ENCODE results near the gene ATXN10.
A peak's percentile ranks its signal among the peaks of the same experiment; 100 is the strongest.

Gene ATXN10

GRCh38 chr22:45690008-45690407, 18.4 kb downstream of the ATXN10 start:
- no peak for TF ChIP-seq FOXM1 (IDR thresholded peaks at IDR 0.05; ENCODE audit: borderline replicate concordance)
- peak; percentile 39; the same call in 1 of the 2 replicates for TF ChIP-seq ZNF384 (IDR thresholded peaks at IDR 0.05)
- CTCF ChIA-PET = no interaction called here
- POLR2A ChIA-PET = no interaction called here
- DNase-seq (ENCODE audit: extremely low spot score) = no peak

- ChIA-PET POLR2A (no interaction called here), CTCF (interaction anchor here (0.5 kb wide), 1 partner anchor 27 kb away, joined by 3 read pairs; no protein-coding TSS in a partner anchor)
- no peak for TF ChIP-seq FOXA1 (IDR thresholded peaks at IDR 0.05)
- TF ChIP-seq ARNT (IDR thresholded peaks at IDR 0.05) = no peak
- TF ChIP-seq ZNF384 (IDR thresholded peaks at IDR 0.05) = no peak
- no peak for TF ChIP-seq NFRKB (IDR thresholded peaks at IDR 0.05)
- no peak for TF ChIP-seq SP1 (IDR thresholded peaks at IDR 0.05)
- no peak for TF ChIP-seq LEF1 (IDR thresholded peaks at IDR 0.05; ENCODE audit: borderline replicate concordance)
- no peak for TF ChIP-seq PKNOX1 (IDR thresholded peaks at IDR 0.05)
- DNase-seq (ENCODE audit: extremely low spot score) = no peak
Observed at GRCh38 chr22:45692549-45692948, 20.9 kb downstream of the ATXN10 start.

GRCh38 chr22:45693835-45694234, 22.2 kb downstream of the ATXN10 start:
- ChIA-PET CTCF (interaction anchor here (0.6 kb wide), 1 partner anchor 28 kb away, joined by 3 read pairs; no protein-coding TSS in a partner anchor), POLR2A (no interaction called here)
- no peak for TF ChIP-seq FOXK2 (IDR thresholded peaks at IDR 0.05)
- no peak for TF ChIP-seq CTBP1 (IDR thresholded peaks at IDR 0.05; ENCODE audit: borderline replicate concordance)
- no peak for TF ChIP-seq FOXM1 (IDR thresholded peaks at IDR 0.05; ENCODE audit: borderline replicate concordance)
- TF ChIP-seq TARDBP (IDR thresholded peaks at IDR 0.05) = no peak
- no peak for TF ChIP-seq ARNT (IDR thresholded peaks at IDR 0.05)
- TF ChIP-seq SUZ12 (IDR thresholded peaks at IDR 0.05) = no peak
- TF ChIP-seq ELF4 (IDR thresholded peaks at IDR 0.05) = no peak
- TF ChIP-seq L3MBTL2 (conservative IDR thresholded peaks at IDR 0.05) = no peak
- no peak for TF ChIP-seq HDGF (IDR thresholded peaks at IDR 0.05; ENCODE audit: borderline replicate concordance)
- TF ChIP-seq LEF1 (IDR thresholded peaks at IDR 0.05; ENCODE audit: borderline replicate concordance) = no peak
- TF ChIP-seq PKNOX1 (IDR thresholded peaks at IDR 0.05) = no peak
- TF ChIP-seq ZNF384 (IDR thresholded peaks at IDR 0.05) = no peak
- TF ChIP-seq FOXA1 (IDR thresholded peaks at IDR 0.05) = no peak
- no peak for TF ChIP-seq NFRKB (IDR thresholded peaks at IDR 0.05)
- TF ChIP-seq BHLHE40 (IDR thresholded peaks at IDR 0.05; ENCODE audit: borderline replicate concordance) = no peak
- no peak for DNase-seq (ENCODE audit: extremely low spot score)

GRCh38 chr22:45696227-45696626, 24.6 kb downstream of the ATXN10 start:
- POLR2A ChIA-PET = no interaction called here
- TF ChIP-seq ARNT (IDR thresholded peaks at IDR 0.05) = no peak
- no peak for TF ChIP-seq SUZ12 (IDR thresholded peaks at IDR 0.05)
- no peak for TF ChIP-seq NFRKB (IDR thresholded peaks at IDR 0.05)
- no peak for TF ChIP-seq FOXK2 (IDR thresholded peaks at IDR 0.05)
- TF ChIP-seq LEF1 (IDR thresholded peaks at IDR 0.05; ENCODE audit: borderline replicate concordance) = no peak
- TF ChIP-seq TARDBP (IDR thresholded peaks at IDR 0.05) = no peak
- TF ChIP-seq BHLHE40 (IDR thresholded peaks at IDR 0.05; ENCODE audit: borderline replicate concordance) = no peak
- no peak for TF ChIP-seq FOXA1 (IDR thresholded peaks at IDR 0.05)
- TF ChIP-seq ELF4 (IDR thresholded peaks at IDR 0.05) = no peak
- TF ChIP-seq SP1 (IDR thresholded peaks at IDR 0.05) = no peak
- no peak for TF ChIP-seq FOXM1 (IDR thresholded peaks at IDR 0.05; ENCODE audit: borderline replicate concordance)
- no peak for TF ChIP-seq L3MBTL2 (conservative IDR thresholded peaks at IDR 0.05)
- no peak for TF ChIP-seq CTBP1 (IDR thresholded peaks at IDR 0.05; ENCODE audit: borderline replicate concordance)
- no peak for TF ChIP-seq PKNOX1 (IDR thresholded peaks at IDR 0.05)
- TF ChIP-seq ZNF384 (IDR thresholded peaks at IDR 0.05) = no peak
- TF ChIP-seq HDGF (IDR thresholded peaks at IDR 0.05; ENCODE audit: borderline replicate concordance) = no peak
- no peak for DNase-seq (ENCODE audit: extremely low spot score)
- CTCF ChIA-PET = no interaction called here

GRCh38 chr22:45698094-45698493, 26.5 kb downstream of the ATXN10 start:
- no peak for TF ChIP-seq CTBP1 (IDR thresholded peaks at IDR 0.05; ENCODE audit: borderline replicate concordance)
- TF ChIP-seq BHLHE40 (IDR thresholded peaks at IDR 0.05; ENCODE audit: borderline replicate concordance) = no peak
- no peak for TF ChIP-seq SUZ12 (IDR thresholded peaks at IDR 0.05)
- TF ChIP-seq LEF1 (IDR thresholded peaks at IDR 0.05; ENCODE audit: borderline replicate concordance) = no peak
- no peak for TF ChIP-seq ARNT (IDR thresholded peaks at IDR 0.05)
- TF ChIP-seq TARDBP (IDR thresholded peaks at IDR 0.05) = no peak
- TF ChIP-seq NFRKB (IDR thresholded peaks at IDR 0.05) = no peak
- no peak for TF ChIP-seq SP1 (IDR thresholded peaks at IDR 0.05)
- no peak for TF ChIP-seq PKNOX1 (IDR thresholded peaks at IDR 0.05)
- no peak for TF ChIP-seq HDGF (IDR thresholded peaks at IDR 0.05; ENCODE audit: borderline replicate concordance)
- TF ChIP-seq ELF4 (IDR thresholded peaks at IDR 0.05) = no peak
- TF ChIP-seq FOXK2 (IDR thresholded peaks at IDR 0.05) = no peak
- no peak for TF ChIP-seq ZNF384 (IDR thresholded peaks at IDR 0.05)
- TF ChIP-seq FOXM1 (IDR thresholded peaks at IDR 0.05; ENCODE audit: borderline replicate concordance) = no peak
- TF ChIP-seq FOXA1 (IDR thresholded peaks at IDR 0.05) = no peak
- no peak for TF ChIP-seq L3MBTL2 (conservative IDR thresholded peaks at IDR 0.05)
- ChIA-PET CTCF (no interaction called here), POLR2A (no interaction called here)
- no peak for DNase-seq (ENCODE audit: extremely low spot score)

- CTCF ChIA-PET = no interaction called here
- POLR2A ChIA-PET = no interaction called here
- TF ChIP-seq FOXA1 (IDR thresholded peaks at IDR 0.05) (no peak), ARNT (IDR thresholded peaks at IDR 0.05) (no peak), NFRKB (IDR thresholded peaks at IDR 0.05) (no peak), ELF4 (IDR thresholded peaks at IDR 0.05) (no peak), HDGF (IDR thresholded peaks at IDR 0.05; ENCODE audit: borderline replicate concordance) (no peak), CTBP1 (IDR thresholded peaks at IDR 0.05; ENCODE audit: borderline replicate concordance) (no peak), PKNOX1 (IDR thresholded peaks at IDR 0.05) (no peak), FOXK2 (IDR thresholded peaks at IDR 0.05) (no peak), BHLHE40 (IDR thresholded peaks at IDR 0.05; ENCODE audit: borderline replicate concordance) (no peak), SUZ12 (IDR thresholded peaks at IDR 0.05) (no peak), SP1 (IDR thresholded peaks at IDR 0.05) (no peak), LEF1 (IDR thresholded peaks at IDR 0.05; ENCODE audit: borderline replicate concordance) (no peak), L3MBTL2 (conservative IDR thresholded peaks at IDR 0.05) (no peak), ZNF384 (IDR thresholded peaks at IDR 0.05) (no peak), TARDBP (IDR thresholded peaks at IDR 0.05) (no peak), FOXM1 (IDR thresholded peaks at IDR 0.05; ENCODE audit: borderline replicate concordance) (no peak)
- DNase-seq (ENCODE audit: extremely low spot score) = no peak
Observed at GRCh38 chr22:45702981-45703380, 31.3 kb downstream of the ATXN10 start.
